Dermis microvascular lymphatic vessel endothelial cell (primary cell): Measurements from ENCODE around the gene RAB11FIP4. TPM values are rescaled to one million over a fixed set of nuclear protein-coding genes. Genes with fewer than 3 reads are reported as not detected.

Experiments
- DNase-seq, 2 donors: peaks; one replicate each; pipeline versions ENCODE4 v3.0.0 to v3.0.0-alpha.2; 2010; ENCODE audit warnings: low read depth in 2 of 2
- total RNA-seq: library from RNA; depleted of rRNA; stranded (reverse); fragments of >200 nt; gene quantifications from 2 replicates; pipeline ENCODE4 v1.2.1, GENCODE V29; 2014

The RAB11FIP4 gene
- total RNA-seq, 1 donor from 2014 or later, result not detected

GRCh38 chr17:31405890-31406371, 14.5 kb downstream of the RAB11FIP4 start:
- DNase-seq, result no peak

GRCh38 chr17:31408586-31408985, 17.1 kb downstream of the RAB11FIP4 start:
- DNase-seq, result no peak

GRCh38 chr17:31411707-31412285, 20.3 kb downstream of the RAB11FIP4 start:
- DNase-seq, result no peak

- no peak for DNase-seq
Observed at GRCh38 chr17:31412511-31412910, 21.0 kb downstream of the RAB11FIP4 start.

- DNase-seq, result no peak
Observed at GRCh38 chr17:31413081-31413799, 21.8 kb downstream of the RAB11FIP4 start.

- DNase-seq, result no peak
Observed at GRCh38 chr17:31413874-31414549, 22.5 kb downstream of the RAB11FIP4 start.

- no peak for DNase-seq
Observed at GRCh38 chr17:31414550-31414918, 23.1 kb downstream of the RAB11FIP4 start.

- DNase-seq, result no peak
Observed at GRCh38 chr17:31415004-31415454, 23.6 kb downstream of the RAB11FIP4 start.

- no peak for DNase-seq
Observed at GRCh38 chr17:31415640-31416502, 24.4 kb downstream of the RAB11FIP4 start.

GRCh38 chr17:31416503-31416923, 25.0 kb downstream of the RAB11FIP4 start:
- no peak for DNase-seq

GRCh38 chr17:31417051-31417792, 25.7 kb downstream of the RAB11FIP4 start:
- no peak for DNase-seq

GRCh38 chr17:31418773-31419350, 27.4 kb downstream of the RAB11FIP4 start:
- DNase-seq, result no peak

GRCh38 chr17:31422443-31422842, 31.0 kb downstream of the RAB11FIP4 start:
- DNase-seq, result no peak

GRCh38 chr17:31424944-31425281, 33.4 kb downstream of the RAB11FIP4 start:
- no peak for DNase-seq

GRCh38 chr17:31425282-31426040, 34.0 kb downstream of the RAB11FIP4 start:
- no peak for DNase-seq

- no peak for DNase-seq
Observed at GRCh38 chr17:31427684-31428083, 36.2 kb downstream of the RAB11FIP4 start.

GRCh38 chr17:31428111-31428510, 36.6 kb downstream of the RAB11FIP4 start:
- no peak for DNase-seq

- no peak for DNase-seq
Observed at GRCh38 chr17:31428512-31428911, 37.0 kb downstream of the RAB11FIP4 start.

- DNase-seq, result no peak
Observed at GRCh38 chr17:31431098-31431851, 39.8 kb downstream of the RAB11FIP4 start.
